IPS DF 4.7 (cell line): ENCODE measurements around the gene GOLT1A.

Source experiments
- DNase-seq: peaks from one replicate; pipeline ENCODE4 v3.0.0-alpha.2; 2013; ENCODE audit warnings: low spot score; ENCODE audit errors: extremely low read depth

The GOLT1A gene

DNA sequence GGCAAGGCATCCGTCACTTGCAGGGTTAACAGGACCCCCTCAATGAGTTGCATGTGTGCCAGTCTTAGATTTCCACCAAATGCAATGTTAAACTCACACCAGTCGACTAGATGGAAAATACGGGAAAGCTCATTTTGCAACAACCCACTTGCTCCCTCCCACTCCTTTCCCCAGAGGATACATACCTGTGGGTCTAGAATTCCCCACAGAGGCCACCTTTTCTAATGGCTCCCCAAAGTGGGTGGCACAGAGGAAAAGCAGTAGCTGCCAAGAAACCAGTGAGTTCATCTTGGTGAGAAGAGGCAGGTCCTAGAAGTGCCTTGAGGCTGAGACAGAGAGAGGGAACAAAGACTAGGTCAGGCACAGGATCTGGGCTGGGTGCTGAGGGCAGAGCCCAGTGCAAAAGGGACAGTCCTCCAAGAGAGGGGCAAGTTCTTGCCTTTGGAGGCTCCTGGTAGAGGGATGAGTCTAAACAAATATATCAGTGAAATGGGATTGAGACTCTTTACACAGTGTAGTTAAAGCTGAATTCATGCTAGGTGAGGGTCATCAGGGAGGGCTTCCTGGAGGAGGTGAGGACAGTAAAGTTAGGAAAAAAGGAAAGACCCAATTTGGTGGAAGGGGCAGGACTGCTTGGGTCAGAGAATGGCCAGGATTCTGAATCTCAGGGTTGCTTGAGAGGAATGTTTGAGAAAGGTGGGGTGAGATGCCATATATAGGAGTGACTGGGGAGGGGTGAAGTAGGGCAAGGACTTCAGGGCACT, 21.0 kb downstream of the GOLT1A start:
- DNase-seq, result no peak

DNA sequence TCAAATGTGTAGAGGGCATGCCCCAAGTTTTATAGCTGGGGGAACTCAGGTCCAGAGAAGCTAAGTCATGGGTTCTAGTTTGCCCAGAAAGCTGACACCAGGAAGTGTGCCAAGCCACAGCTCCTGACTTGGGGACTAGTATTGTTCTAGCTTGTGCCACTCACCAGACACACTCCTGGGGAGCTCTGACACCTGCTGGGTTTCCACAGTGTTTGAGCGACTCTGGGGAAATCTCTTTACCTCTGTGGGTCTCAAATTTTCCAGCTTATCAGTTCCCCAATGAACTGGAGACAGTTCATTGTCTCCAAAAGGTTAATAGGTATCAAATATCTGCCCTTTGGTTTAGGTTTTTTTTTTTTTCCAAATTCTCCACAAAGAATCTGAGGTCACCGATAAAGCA, 21.7 kb downstream of the GOLT1A start:
- no peak for DNase-seq

GRCh38 chr1:204191456-204191855, 22.3 kb downstream of the GOLT1A start:
- no peak for DNase-seq

GRCh38 chr1:204190212-204191211, 23.3 kb downstream of the GOLT1A start:
- DNase-seq, result no peak

GRCh38 chr1:204188959-204189639, 24.7 kb downstream of the GOLT1A start:
- no peak for DNase-seq

DNA sequence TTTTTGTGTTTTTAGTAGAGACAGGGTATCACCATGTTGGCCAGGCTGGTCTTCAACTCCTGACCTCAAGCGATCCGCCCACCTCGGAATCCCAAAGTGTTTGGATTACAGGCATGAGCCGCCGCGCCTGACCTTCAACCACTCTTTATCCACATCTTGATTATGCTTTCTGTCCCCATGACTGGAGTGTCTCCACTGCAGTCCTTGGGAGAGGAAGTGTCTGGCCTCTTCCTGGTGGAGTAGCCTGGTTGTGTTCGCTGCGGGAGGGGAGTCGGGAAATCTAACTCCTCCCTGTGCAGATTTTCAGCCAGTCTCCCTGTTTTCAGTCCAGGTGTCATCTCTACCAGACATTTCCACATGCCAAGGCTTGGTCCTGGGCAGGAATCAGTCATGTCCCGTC, 27.2 kb downstream of the GOLT1A start:
- DNase-seq, result no peak

GRCh38 chr1:204181116-204181515, 32.7 kb downstream of the GOLT1A start:
- DNase-seq, result no peak

DNA sequence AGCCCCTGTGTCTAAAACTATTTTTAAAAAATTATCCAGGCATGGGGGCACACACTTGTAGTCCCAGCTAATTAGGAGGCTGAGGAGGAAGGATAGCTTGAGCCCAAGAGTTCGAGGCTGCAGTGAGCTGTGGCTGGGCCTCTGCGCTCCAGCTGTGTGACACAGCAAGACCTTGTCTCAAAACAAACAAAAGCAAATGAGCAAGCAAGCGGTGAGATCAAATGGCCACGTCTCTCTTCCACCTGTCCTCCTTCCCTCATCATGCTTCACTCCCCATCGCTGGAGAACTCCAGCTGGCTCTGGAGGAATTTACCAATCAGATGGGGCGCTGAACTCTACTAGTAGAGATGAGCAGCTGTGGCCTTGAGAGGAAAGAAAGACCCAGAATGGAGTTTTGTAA, 33.7 kb downstream of the GOLT1A start:
- no peak for DNase-seq

DNA sequence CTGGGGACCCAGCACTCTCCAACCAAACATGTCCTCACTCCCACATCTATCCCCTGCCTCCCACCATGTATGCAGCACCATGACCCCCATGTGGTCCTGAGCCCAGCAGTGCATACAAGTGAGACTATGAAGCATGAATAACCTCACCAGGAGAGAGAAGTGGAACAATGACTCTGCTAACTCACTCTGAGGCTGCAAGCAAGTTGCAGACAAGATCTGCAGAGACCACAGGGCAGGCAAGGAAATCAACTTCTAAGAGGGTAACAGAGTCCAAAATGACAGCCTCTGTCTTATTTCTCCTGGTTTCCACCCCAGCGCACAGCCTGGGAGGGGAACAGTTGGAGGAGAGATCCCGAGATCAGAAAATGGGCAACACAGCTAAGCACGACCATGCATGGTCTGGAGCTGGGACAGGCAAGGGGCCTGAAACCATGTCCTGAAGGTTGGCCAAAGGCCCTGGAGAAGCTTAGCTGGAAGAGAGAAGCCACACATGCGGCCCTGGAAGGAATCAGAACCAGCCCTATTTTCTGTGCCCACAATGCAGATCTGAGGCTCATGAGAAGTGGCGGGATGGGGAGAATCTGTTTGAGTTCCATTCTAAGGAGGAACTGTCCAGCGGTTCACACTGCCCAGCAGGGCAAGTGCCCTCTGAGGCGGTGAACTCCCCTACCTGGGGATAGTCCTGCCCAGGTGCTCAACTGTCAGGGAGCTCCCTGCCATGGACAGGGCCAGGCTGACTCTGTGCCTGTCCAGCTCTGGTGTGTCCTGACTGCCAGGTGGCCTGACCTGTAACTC, 35.1 kb downstream of the GOLT1A start:
- DNase-seq, result no peak

DNA sequence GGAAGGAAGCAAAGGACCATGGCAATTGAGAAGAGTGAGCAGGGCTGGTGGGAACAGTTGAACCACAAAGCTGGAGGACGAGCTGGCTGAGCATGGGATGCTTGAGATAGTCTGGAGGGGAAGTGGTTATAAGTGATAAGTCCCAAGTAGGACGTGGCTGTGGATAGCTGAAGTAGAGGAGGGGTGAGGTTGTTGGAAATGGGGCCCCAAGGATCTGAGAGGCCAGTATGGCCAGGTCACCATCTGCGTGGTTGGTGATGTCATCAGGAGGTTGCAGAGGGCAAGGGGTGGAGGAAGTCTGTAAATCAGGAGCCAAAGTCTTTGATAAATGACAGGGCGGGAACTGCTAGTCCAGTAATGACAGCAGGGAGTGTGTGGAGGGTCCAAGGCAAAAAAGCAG, 36.7 kb downstream of the GOLT1A start:
- DNase-seq, result no peak

- DNase-seq, result no peak
Measured at GRCh38 chr1:204176049-204176448, 37.7 kb downstream of the GOLT1A start.

DNA sequence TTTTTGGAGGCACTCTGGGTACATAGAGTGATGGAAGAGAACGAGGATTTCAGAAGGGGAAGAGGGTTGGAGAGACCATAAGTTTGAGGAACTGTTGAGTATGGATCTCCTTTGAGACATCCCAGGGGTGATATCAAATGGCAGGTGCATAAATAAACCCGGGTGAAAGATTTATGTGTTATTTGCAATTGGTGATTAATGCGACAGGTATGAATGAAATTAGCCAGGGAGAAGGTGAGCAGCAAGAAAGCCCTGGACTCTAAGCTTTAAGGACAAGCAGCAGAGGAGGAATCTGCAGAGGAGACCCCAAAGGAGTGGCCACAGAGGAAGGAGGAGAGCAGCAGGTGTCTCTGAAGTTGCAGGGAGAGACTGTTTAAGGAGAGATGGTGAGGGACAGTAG, 38.8 kb downstream of the GOLT1A start:
- DNase-seq, result no peak

DNA sequence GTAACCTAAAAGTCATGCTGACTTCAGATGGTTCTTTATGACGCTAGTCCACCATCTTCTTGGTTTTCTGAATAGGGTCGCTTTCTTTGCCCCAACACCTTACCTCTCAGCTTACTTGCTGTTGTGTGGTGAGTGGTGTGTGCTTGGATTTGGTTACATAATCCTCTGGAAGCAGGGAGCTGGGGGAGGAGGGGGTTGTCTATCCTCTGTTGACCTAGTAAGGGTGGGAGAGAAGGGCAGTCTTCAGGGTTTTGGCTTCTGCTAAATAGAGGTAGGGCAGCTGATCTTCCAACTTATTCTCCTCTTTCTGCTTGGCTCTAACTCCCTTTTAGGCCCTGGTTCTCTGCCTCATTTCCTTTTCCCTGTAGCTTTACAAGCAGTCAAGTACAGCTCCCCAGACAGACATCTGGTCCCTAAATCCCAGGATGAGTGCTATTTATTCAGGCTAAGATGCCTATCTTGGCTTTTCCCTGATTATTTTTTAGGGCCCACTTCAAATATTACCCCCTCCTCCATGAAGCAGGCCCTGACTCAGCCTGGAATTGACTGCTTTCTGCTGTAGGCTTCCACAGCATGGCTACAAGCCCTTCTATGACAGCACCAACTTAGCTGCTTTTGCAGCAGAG, 41.3 kb downstream of the GOLT1A start:
- no peak for DNase-seq

- no peak for DNase-seq
Measured at GRCh38 chr1:204171751-204172178, 42.0 kb downstream of the GOLT1A start.

GRCh38 chr1:204170494-204171155, 43.2 kb downstream of the GOLT1A start:
- DNase-seq, result no peak

DNA sequence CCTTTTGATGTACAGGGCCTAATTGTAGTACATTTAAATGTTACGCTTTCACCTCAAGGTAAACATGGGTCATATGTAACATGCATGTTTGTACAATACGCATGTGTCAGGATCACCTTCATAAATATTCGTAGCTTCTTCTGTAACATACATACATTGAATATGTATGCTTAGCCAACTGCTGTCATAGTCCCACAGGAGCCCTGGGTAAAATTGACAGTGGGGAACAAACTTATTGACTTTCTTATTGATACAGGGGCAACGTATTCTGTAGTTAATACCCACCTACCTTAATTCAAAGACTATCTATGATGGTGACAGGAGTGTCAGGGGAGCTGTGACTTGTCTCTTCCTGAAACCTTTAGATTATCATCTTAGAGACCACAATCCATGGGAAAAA, 43.9 kb downstream of the GOLT1A start:
- DNase-seq, result no peak

GRCh38 chr1:204167730-204168129, 46.1 kb downstream of the GOLT1A start:
- no peak for DNase-seq

GRCh38 chr1:204166219-204166618, 47.6 kb downstream of the GOLT1A start, which contains the start of gene REN:
Gene REN, minus strand, starts transcription at chr1:204166337. Its CDS starts 44 bp downstream, at chr1:204166293.
- DNase-seq, result no peak

GRCh38 chr1:204162494-204163074, 51.2 kb downstream of the GOLT1A start:
- peak; percentile 25 for DNase-seq
